A549 (cell line): Measurements from ENCODE around the gene SYT1. TPM values are rescaled to one million over a fixed set of nuclear protein-coding genes. Genes with fewer than 3 reads are reported as not detected.

ENCODE experiments used
- ATAC-seq, 2 experiments: fragments of 200-7000 bp in 1 of 2; fragments of >200 bp in 1 of 2; cut with Nextera tagmentation in 1 of 2; cut with Tn5 transposase in 1 of 2; 3 replicates each; pipeline versions ENCODE4 v1.8.0 to v1.9.1; 2018 to 2020; ENCODE audit warnings: mild to moderate bottlenecking in 1 of 2, moderate library complexity in 1 of 2
- CTCF ChIA-PET: fragments of 300-600 bp; sonication (Branson Sonifier 250); formaldehyde crosslinking; extraction: SDS; loops from one replicate; lab custom pipeline; 2021; ENCODE audit warnings: antibody characterized with exemption, inconsistent platforms; lab: Yijun Ruan, JAX
- POLR2A ChIA-PET: fragments of 350-600 bp; formaldehyde crosslinking; extraction: SDS; loops from one replicate; lab custom pipeline; 2021; ENCODE audit warnings: antibody characterized with exemption, inconsistent platforms; lab: Yijun Ruan, JAX
- DNase-seq, 2 experiments: peaks; one replicate each; pipeline versions ENCODE4 v3.0.0 to v3.0.0-alpha.2; 2011 to 2016; ENCODE audit warnings: low read depth in 1 of 2, low spot score in 1 of 2
- FAIRE-seq: peaks from 2 replicates; lab custom pipeline; 2011; peaks lifted over from hg19 to GRCh38; lab: Jason Lieb, UNC
- H3K27ac ChIP-seq, 2 experiments: fragments of >200 bp; sonication (Bioruptor Twin); formaldehyde crosslinking; 3 replicates each; pipeline ENCODE4 v1.5.1; 2016 to 2017
- H3K4me1 ChIP-seq: fragments of >200 bp; sonication (Bioruptor Twin); formaldehyde crosslinking; 3 replicates; pipeline ENCODE4 v1.6.1; 2016
- H3K4me2 ChIP-seq: fragments of >200 bp; sonication (Bioruptor Twin); formaldehyde crosslinking; 3 replicates; pipeline ENCODE4 v1.6.1; 2016
- H3K4me3 ChIP-seq: fragments of >200 bp; sonication (Bioruptor Twin); formaldehyde crosslinking; 3 replicates; pipeline ENCODE4 v1.5.1; 2016
- H3K9me3 ChIP-seq: fragments of >200 bp; sonication (Bioruptor Twin); formaldehyde crosslinking; 3 replicates; pipeline ENCODE4 v1.6.1; 2016
- BHLHE40 ChIP-seq: IDR thresholded peaks from 2 replicates; pipeline ENCODE4 v1.6.1; 2012; ENCODE audit warnings: low read depth, low read length, inconsistent platforms
- EP300 ChIP-seq, 2 experiments: fragments of >200 bp; sonication (Bioruptor Twin); formaldehyde crosslinking; IDR thresholded peaks; 2 replicates in 1 of 2; 3 replicates in 1 of 2; pipeline ENCODE4 v1.6.1; 2016 to 2017
- FOSL2 ChIP-seq, 2 experiments: fragments of 450-650 bp in 1 of 2; fragments of >200 bp in 1 of 2; sonication (Bioruptor Twin) in 1 of 2; formaldehyde crosslinking; IDR thresholded peaks; 2 replicates each; pipeline versions ENCODE4 v1.5.0 to v1.6.1; 2016 to 2020; ENCODE audit warnings: mild to moderate bottlenecking in 1 of 2, moderate library complexity in 1 of 2
- GATA3 ChIP-seq: IDR thresholded peaks from 2 replicates; pipeline ENCODE4 v1.6.1; 2012; ENCODE audit warnings: borderline replicate concordance
- JUNB ChIP-seq: fragments of >200 bp; sonication (Bioruptor Twin); formaldehyde crosslinking; IDR thresholded peaks from 2 replicates; pipeline ENCODE4 v1.6.1; 2016
- KDM5A ChIP-seq: fragments of 200-600 bp; sonication (generic); IDR thresholded peaks from 2 replicates; pipeline ENCODE4 v1.6.1; 2016; ENCODE audit warnings: antibody characterized with exemption, mild to moderate bottlenecking
- MAFK ChIP-seq: fragments of 450-650 bp; IDR thresholded peaks from 2 replicates; pipeline ENCODE4 v1.6.1; 2014; ENCODE audit not compliant: partially characterized antibody
- NFE2L2 ChIP-seq: fragments of 150-350 bp; conservative IDR thresholded peaks from 2 replicates; pipeline ENCODE4 v1.6.1; 2014; ENCODE audit warnings: low read length
- RARB ChIP-seq: fragments of 250-450 bp; sonication (Bioruptor Pico); IDR thresholded peaks from 2 replicates; pipeline ENCODE4 v1.8.0; 2021; ENCODE audit warnings: mild to moderate bottlenecking, moderate library complexity
- RCOR1 ChIP-seq: fragments of 150-350 bp; IDR thresholded peaks from 2 replicates; pipeline ENCODE4 v1.6.1; 2014; ENCODE audit warnings: antibody characterized with exemption, low read length, low read depth
- RFX5 ChIP-seq: fragments of 450-650 bp; IDR thresholded peaks from 2 replicates; pipeline ENCODE4 v1.7.1; 2014; ENCODE audit warnings: antibody characterized with exemption, mild to moderate bottlenecking, moderate library complexity
- WGBS: methylation state at CpG from one replicate; pipeline ENCODE4 v1.1.6; 2017; ENCODE audit errors: missing lambda C conversion rate; 5-methylcytosine and 5-hydroxymethylcytosine counted together
- polyA plus RNA-seq, 4 experiments: library from polyadenylated mRNA; depleted of rRNA in 3 of 4; stranded (reverse); fragments of >200 nt; fragmentation: RNase III in 1 of 4; extraction: RNeasy Plus Mini Kit Qiagen cat#74134 plus additional on column Dnase treatment in 1 of 4; gene quantifications; 2 replicates in 3 of 4; 3 replicates in 1 of 4; pipeline ENCODE4 v1.2.3, GENCODE V29; 2011 to 2017
- TF ChIP-seq, protein P1 (sequence below): IDR thresholded peaks from 2 replicates; pipeline ENCODE4 v1.6.1; 2012; ENCODE audit warnings: low read depth, borderline replicate concordance
- TF ChIP-seq, protein P2 (sequence below): fragments of 450-650 bp; IDR thresholded peaks from 2 replicates; pipeline ENCODE4 v1.6.1; 2014; ENCODE audit warnings: antibody characterized with exemption
- TF ChIP-seq, protein P3 (sequence below): IDR thresholded peaks from 2 replicates; pipeline ENCODE4 v1.6.1; 2012
- TF ChIP-seq, protein P4 (sequence below): fragments of 250-450 bp; sonication (Bioruptor Pico); IDR thresholded peaks from 2 replicates; pipeline ENCODE4 v1.5.0; 2020; ENCODE audit warnings: low read depth, mild to moderate bottlenecking, moderate library complexity
- TF ChIP-seq, protein P5 (sequence below): fragments of 250-450 bp; sonication (Bioruptor Pico); IDR thresholded peaks from 2 replicates; pipeline ENCODE4 v1.5.0; 2021; ENCODE audit warnings: mild to moderate bottlenecking, moderate library complexity, borderline replicate concordance

SYT1 gene
- polyA plus RNA-seq, 2 of the 4 experiments (the other 2 are of a cell fraction), result 11.7 to 39.6 TPM

DNA sequence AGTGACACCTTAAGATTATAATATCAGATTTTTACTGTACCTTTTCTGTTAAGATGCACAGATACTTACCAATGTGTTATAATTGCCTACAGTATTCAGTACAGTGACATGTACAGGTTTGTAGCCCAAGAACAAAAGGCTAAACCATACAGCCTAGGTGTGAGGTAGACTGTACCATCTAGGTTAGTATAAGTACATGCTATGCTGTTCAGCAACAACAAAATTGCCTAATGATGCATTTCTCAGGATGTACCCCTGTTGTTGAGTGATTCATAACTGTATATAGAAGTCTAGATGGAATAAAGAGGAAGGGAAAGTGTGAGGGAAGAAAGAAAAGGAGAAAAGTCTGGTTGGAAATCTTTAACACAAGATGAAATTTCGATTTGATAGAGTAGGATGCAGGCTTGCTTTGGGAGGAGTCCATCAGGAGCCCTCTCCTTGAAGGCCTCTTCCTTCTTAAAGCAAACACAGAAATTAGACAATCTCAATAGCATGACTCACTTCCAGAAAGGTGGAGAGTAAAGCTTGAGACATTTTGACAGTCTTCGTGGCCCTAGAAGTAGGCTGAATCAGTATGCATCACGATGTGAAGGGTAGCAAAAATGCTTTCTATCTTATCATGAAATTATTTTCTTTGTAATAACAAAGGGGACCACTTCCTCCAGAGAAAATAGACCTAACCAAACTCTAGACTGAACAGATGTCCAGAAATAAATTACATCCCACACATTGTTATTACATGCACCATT, 191.5 kb downstream of the SYT1 start:
- peak; percentile 6 to 72 for DNase-seq

DNA sequence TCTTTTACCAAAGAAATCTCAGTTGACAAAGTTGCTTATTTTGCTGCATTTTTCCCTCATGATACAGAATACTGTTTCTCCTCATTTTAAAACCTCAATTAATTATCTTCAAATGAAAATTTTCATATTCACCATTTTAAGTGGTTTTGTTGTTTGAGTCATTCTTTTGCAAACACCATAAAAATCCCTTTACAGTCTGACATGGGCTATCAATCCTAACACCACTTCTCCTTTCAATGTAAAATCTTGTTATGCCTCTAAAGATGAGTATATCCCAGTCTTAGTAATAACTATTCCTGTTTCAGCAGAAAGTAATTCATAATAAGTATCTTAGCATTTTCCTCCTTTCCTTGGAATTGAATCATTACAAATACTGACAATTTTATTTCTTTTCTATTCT, 192.2 kb downstream of the SYT1 start:
- Histone ChIP-seq H3K4me2 (peak overlapping the region; percentile 39), H3K27ac (peak overlapping the region; percentile 66), H3K4me1 (peaks cover 50% of the 10 kb centered on the region), H3K9me3 (no peaks in the 10 kb centered on the region), H3K4me3 (no peak overlapping the region)
- ATAC-seq (no peak), DNase-seq (no peak), FAIRE-seq (no peak)
- ChIA-PET CTCF (no interaction called here), POLR2A (no interaction called here)
- TF ChIP-seq, protein P1, sequence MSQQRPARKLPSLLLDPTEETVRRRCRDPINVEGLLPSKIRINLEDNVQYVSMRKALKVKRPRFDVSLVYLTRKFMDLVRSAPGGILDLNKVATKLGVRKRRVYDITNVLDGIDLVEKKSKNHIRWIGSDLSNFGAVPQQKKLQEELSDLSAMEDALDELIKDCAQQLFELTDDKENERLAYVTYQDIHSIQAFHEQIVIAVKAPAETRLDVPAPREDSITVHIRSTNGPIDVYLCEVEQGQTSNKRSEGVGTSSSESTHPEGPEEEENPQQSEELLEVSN, result no peak
- TF ChIP-seq, protein P2, sequence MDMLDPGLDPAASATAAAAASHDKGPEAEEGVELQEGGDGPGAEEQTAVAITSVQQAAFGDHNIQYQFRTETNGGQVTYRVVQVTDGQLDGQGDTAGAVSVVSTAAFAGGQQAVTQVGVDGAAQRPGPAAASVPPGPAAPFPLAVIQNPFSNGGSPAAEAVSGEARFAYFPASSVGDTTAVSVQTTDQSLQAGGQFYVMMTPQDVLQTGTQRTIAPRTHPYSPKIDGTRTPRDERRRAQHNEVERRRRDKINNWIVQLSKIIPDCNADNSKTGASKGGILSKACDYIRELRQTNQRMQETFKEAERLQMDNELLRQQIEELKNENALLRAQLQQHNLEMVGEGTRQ, result no peak
- TF ChIP-seq RARB (CRISPR knock-in tag), result no peak

More for the DNA sequence above, 191.5 kb downstream of the SYT1 start:
- Histone ChIP-seq H3K4me1 (peaks cover 50% of the 10 kb centered on the region), H3K27ac (peak overlapping the region; percentile 66), H3K4me2 (peak overlapping the region; percentile 39), H3K4me3 (no peak overlapping the region), H3K9me3 (no peaks in the 10 kb centered on the region)
- 0% methylated on average over 3 of the region's 3 CpGs for WGBS
- POLR2A ChIA-PET, result no interaction called here
- ATAC-seq (peak; percentile 93 to 95), FAIRE-seq (peak; percentile 86)
- TF ChIP-seq MAFK (peak; percentile 1), BHLHE40 (no peak), EP300 (IDR thresholded peaks at IDR 0.05) (0 out of 5 replicates have a peak, but pooled peaks of 1 of the 2 experiments have one; percentile 19), GATA3 (peak; percentile 32; the same call in 1 of the 2 replicates), JUNB (peak; percentile 50), KDM5A (no peak), FOSL2 (IDR thresholded peaks at IDR 0.05) (peak; percentile 69; the same call in 1 of the 2 replicates), FOSL2 (CRISPR knock-in tag; IDR thresholded peaks at IDR 0.05) (peak; percentile 82)
- TF ChIP-seq, protein P3, sequence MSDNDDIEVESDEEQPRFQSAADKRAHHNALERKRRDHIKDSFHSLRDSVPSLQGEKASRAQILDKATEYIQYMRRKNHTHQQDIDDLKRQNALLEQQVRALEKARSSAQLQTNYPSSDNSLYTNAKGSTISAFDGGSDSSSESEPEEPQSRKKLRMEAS, result peak; percentile 40; the same call in 1 of the 2 replicates
- TF ChIP-seq, all 56 proteins: peak for 6
- CTCF ChIA-PET, result no interaction called here

DNA sequence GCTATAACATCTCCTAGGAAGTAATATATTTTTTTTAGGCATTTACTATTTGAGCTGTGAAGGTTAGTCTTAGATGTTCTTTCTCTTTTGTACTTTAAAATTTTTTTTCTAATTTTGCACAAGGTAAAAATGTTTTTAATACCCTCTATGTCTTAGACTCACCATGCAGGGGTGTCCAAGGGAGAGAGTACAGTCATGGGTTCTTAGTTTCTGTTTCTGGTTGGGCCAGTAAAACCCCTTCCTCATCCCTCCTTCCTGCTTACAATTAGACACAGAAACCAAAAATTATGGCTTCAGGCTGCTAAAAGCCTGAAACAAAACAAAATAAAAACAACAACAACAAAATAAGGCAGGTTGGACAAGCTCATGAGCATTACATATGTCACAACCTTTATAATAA, 193.0 kb downstream of the SYT1 start:
- H3K27ac ChIP-seq, result peak overlapping the region; percentile 66 to 69
- POLR2A ChIA-PET, result interaction anchor here (0.5 to 1.2 kb wide), 2 partner anchors 193 to 324 kb away, joined by 3 to 4 read pairs; partner anchors contain the start of gene SYT1
- DNase-seq (no peak), ATAC-seq (no peak), FAIRE-seq (no peak)
- H3K4me1 ChIP-seq, result peaks cover 50% of the 10 kb centered on the region
- no peaks in the 10 kb centered on the region for H3K9me3 ChIP-seq
- H3K4me2 ChIP-seq, result peak overlapping the region; percentile 39
- CTCF ChIA-PET, result no interaction called here
- H3K4me3 ChIP-seq, result no peak overlapping the region
- TF ChIP-seq RARB (CRISPR knock-in tag) (no peak), NFE2L2 (no peak), RFX5 (no peak), RCOR1 (no peak)
- TF ChIP-seq, protein P4, sequence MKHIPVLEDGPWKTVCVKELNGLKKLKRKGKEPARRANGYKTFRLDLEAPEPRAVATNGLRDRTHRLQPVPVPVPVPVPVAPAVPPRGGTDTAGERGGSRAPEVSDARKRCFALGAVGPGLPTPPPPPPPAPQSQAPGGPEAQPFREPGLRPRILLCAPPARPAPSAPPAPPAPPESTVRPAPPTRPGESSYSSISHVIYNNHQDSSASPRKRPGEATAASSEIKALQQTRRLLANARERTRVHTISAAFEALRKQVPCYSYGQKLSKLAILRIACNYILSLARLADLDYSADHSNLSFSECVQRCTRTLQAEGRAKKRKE (CRISPR knock-in tag), result no peak
- TF ChIP-seq, protein P5, sequence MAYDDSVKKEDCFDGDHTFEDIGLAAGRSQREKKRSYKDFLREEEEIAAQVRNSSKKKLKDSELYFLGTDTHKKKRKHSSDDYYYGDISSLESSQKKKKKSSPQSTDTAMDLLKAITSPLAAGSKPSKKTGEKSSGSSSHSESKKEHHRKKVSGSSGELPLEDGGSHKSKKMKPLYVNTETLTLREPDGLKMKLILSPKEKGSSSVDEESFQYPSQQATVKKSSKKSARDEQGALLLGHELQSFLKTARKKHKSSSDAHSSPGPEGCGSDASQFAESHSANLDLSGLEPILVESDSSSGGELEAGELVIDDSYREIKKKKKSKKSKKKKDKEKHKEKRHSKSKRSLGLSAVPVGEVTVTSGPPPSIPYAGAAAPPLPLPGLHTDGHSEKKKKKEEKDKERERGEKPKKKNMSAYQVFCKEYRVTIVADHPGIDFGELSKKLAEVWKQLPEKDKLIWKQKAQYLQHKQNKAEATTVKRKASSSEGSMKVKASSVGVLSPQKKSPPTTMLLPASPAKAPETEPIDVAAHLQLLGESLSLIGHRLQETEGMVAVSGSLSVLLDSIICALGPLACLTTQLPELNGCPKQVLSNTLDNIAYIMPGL (CRISPR knock-in tag), result no peak
